ENCODE results near the gene CYYR1.

- TF ChIP-seq CTCF (IDR thresholded peaks at IDR 0.05) = no peak
- TF ChIP-seq POLR2AphosphoS5 (IDR thresholded peaks at IDR 0.05) = no peak
- no peak for TF ChIP-seq POLR2A (IDR thresholded peaks at IDR 0.05)
- no peak for TF ChIP-seq EP300 (IDR thresholded peaks at IDR 0.05)
Measured at GRCh38 chr21:26491663-26492062, 81.4 kb downstream of the CYYR1 start.
